ENCODE data around the gene WDR7.

DNA sequence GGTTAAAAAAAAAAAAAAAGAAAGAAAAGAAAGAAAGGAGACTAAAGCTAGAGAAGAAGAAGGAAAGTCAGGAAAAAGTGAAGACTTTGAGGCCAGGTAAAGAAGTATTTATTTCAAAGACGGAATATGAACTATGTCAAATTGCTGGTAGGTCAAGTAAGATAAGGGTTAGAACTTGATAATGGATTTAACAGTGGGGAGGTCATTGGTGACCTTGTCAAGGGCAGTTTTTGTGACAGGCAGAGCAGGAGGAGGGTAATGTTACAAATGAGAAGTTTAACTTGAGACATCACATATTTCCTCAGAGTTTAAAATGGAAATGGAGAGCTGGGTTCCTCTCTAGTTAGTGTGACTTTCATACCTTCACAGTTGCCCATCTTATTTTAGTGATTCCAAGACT lies 9.5 kb downstream of the WDR7 start:
- no peak for TF ChIP-seq POLR2A (IDR thresholded peaks at IDR 0.05)
- TF ChIP-seq, protein P1, sequence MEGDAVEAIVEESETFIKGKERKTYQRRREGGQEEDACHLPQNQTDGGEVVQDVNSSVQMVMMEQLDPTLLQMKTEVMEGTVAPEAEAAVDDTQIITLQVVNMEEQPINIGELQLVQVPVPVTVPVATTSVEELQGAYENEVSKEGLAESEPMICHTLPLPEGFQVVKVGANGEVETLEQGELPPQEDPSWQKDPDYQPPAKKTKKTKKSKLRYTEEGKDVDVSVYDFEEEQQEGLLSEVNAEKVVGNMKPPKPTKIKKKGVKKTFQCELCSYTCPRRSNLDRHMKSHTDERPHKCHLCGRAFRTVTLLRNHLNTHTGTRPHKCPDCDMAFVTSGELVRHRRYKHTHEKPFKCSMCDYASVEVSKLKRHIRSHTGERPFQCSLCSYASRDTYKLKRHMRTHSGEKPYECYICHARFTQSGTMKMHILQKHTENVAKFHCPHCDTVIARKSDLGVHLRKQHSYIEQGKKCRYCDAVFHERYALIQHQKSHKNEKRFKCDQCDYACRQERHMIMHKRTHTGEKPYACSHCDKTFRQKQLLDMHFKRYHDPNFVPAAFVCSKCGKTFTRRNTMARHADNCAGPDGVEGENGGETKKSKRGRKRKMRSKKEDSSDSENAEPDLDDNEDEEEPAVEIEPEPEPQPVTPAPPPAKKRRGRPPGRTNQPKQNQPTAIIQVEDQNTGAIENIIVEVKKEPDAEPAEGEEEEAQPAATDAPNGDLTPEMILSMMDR (IDR thresholded peaks at IDR 0.05), result no peak

All from esophagus squamous epithelium (tissue), 4 donors.